TTC549 (cell line): ENCODE measurements around the gene RERE.
"Not testable (repeated sequence)": the region's sequence is repeated elsewhere in the genome, so short reads cannot be mapped to it uniquely, and the experiment has no call there.

Experiments used
- FAIRE-seq: peaks from 2 replicates; lab custom pipeline; 2012; peaks lifted over from hg19 to GRCh38; lab: Jason Lieb, UNC

RERE gene

DNA sequence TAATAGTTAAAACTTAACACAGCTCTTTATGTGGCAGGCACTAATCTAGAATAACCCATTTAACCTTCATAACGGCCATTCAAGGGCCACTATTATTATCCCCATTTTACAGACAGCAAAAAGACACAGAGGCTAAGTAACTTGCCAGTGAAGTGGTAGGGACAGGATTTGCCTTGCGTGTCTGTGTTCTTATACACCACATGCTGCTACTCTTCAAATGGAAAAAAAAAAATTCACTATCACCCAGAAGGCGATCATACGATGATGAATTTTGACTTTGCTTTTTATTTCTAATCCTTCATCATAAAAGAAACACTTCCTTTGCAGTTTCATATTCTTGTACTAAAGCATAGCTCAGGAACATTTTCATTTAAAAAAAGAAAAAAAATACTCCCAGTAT lies 65.5 kb downstream of the RERE start:
- FAIRE-seq = no peak

DNA sequence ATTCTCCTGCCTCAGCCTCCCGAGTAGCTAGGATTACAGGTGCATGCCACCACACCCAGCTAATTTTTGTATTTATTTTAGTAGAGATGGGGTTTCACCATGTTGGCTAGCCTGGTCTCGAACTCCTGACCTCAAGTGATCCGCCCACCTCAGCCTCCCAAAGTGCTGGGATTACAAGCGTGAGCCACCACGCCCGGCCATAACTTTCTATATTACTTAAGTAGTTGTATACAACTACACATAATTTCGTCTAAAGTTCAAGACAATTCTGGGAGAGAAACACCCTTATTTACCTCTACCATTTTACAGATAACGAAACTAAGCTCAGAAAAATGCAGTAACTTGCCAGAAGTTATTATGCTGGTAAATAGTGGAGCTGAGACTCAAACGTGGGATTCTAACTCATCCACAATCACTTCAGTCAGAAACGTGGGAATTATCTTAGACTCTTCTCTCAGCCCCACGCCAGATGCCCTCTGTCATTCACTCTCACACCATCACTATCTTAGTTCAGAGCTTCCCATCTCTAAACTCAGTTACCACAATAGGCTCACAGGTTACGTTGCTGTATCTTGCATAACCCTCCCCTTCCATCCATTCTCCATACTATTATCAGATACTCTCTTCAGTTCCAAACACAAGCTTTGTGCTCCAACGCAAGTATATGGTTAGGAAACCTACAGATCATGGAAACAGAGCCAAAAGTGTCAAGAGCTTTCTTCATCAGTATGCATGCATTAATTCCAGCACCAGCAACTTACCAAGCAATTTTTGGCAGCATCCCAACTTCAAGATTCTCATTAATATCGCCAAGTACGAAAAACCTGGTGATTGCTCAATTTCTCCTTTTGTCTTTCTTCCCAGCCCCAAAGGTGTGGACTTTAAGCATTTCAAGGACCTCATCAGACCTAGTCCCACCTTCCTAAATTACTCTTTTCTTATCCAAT lies 69.3 kb downstream of the RERE start:
- no peak for FAIRE-seq

DNA sequence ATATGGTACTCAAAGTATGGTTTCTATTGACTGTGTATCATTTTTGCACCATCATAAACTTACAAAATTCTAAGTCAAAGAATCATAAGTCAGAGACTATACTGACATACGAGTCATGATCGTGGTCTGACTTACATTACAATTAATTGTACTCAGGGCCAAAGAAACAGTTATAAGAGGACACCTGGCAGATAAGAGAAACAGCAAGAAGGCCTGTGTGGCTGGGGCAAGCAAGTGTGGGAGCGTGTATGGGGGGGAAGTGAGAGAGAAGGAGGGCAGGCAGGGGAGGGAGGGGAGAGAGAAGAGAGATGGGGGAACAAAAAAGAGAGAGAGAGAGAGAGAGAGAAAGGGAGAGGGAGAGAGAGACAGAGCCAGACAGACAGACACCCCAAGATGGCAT lies 70.9 kb downstream of the RERE start:
- no peak for FAIRE-seq

DNA sequence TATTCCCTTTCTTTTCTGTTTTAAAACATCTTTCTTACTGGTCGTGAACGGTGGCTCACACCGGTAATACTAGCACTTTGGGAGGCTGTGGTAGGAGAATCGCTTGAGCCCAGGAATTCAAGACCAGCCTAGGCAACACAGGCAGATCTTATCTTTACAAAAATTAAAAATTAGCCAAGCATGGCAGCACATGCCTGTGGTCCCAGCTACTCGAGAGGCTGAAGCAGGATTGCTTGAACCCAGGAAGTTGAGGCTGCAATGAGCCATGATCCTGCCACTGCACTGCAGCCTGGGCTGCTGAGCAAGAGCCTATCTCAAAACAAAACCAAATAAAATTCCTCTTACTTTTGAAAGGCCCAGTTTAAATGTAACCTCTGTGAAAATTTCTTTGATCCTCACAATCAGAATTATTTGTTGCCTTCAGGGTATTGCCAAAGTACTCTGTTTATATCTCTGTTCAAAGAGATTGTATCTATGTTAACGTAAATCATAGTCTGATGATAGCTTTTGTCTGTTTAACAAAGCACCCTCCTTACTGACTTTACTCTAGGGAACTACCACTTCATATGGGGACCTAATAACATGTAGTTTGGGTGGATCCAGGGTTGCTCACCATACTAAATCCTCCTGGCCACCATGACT lies 71.6 kb downstream of the RERE start:
- FAIRE-seq = no peak

DNA sequence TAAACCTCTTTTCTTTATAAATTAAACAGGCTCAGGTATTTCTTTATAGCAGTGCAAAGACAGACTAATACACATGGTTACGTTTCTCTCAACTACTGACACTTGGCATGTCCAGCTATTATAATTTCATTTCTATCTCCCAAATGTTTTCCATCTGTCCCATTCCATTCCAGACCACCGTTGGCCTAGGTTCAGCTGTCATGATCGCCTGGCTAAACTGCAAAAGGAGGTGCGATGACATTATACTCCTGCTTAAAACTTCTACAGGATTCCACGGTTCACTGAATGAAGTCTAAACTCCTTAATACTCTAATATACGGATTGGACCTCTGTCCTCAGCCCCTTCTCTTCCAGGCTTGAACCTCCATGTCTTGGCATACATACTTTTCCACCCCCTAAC lies 72.1 kb downstream of the RERE start:
- FAIRE-seq = no peak

DNA sequence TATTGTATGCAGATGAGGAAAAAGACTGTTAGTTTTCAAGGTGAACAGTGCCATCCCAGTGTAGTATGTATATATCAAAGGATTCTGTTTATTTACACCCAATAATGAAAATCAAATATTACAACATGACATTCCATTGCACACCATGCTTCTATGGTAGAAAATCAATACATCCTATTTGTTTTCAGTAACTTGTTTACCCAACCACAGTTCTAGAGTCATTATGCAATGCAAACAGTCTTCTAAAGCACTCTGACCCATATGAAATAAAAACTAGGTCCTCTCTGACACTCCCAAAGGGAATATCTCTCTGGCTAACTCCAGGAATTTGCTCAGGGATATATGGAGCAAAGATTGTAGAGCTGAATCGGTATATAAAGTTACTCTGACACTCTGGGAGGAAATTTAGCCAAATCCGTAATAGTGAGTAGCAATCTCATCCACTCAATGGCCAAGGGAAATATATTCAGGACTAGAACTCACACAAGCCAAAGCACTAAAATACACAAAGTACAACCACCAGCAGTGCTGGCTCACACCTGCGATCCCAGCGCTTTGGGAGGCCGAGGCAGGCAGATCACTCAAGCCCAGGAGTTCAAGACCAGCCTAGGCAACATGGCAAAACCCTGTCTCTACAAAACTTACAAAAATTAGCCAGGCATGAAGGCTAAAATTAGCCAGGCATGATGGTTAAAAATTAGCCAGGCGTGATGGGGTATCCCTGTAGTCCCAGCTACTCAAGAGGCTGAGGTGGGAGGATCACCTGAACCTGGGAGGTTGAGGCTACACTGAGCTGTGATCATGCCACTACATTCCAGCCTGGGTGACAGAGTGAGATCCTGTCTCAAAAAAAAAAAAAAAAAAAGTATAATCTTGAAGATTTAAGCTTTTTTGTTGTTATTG lies 75.2 kb downstream of the RERE start:
- FAIRE-seq = no peak

DNA sequence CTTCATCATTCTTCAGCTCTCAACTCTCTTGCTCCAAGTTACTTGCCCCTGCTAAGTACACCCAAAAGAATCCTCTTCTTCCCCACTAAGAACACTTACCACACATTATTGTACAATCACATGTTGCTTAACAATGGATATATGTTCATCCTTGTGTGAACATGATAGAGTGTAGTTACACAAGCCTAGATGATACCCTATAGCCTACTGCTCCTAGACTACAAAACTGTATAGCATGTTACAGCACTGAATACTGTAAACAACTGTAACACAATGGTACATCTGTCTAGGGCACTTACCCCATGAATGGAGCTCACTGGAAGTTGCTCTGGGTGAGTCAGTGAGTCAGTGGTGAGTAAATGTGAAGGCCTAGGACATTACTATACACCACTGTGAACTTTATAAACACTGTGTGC lies 77.4 kb downstream of the RERE start:
- FAIRE-seq = no peak

DNA sequence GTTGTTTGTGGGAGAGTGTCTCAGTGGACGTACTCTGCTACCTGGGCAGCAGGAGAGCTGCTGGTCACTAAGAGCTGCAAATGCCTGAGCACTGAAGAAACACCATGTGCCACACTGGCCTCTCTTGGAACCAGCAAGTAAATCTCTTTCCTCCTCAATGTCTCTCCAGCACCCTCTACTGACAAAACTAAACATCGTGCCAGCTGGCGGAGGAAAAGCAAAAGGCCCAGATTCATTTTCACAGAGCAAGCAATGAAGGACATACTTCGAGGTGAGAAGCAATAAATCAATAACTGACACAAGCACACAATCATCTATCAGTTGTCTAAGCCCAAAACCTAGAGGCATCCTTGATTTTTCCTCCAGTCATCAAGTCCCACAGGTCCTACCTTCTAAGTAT lies 78.1 kb downstream of the RERE start:
- no peak for FAIRE-seq

DNA sequence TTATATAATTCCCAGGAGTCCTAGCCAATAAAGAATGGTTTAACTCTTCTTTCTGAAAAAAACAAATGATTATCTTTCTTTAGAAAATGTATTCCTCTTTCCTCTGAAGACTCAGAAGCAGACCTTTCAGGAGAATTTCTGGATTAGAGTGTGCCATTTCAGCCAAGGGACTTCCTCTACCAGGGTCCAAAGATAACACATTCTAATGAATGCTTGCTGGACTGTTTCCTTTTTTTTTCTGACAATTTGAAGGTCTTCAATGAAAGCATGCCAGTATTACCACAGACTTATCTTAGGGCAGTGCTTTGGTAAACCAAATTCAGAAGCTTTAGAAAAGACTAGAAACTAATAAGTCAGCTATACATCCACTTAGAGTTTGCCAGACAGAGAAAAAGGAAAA lies 80.5 kb downstream of the RERE start:
- FAIRE-seq = no peak

DNA sequence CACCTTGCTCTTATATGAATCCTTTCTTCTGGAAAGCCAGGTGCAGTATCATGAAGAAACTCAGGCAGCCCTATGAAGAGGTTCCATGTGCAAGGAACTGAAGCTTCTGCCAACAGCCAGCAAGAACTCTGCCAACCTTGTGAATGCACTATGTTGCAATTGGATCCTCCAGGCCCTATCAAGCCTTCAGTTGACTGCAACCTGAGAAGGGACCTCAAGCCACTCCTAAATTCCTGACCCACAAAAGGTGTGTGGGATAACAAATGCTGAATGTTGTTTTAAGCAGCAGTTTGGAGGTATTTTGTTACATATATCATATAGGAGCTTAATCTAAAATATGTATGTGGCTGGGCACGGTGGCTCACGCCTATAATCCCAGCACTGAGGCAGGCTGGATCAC lies 84.0 kb downstream of the RERE start:
- no peak for FAIRE-seq

DNA sequence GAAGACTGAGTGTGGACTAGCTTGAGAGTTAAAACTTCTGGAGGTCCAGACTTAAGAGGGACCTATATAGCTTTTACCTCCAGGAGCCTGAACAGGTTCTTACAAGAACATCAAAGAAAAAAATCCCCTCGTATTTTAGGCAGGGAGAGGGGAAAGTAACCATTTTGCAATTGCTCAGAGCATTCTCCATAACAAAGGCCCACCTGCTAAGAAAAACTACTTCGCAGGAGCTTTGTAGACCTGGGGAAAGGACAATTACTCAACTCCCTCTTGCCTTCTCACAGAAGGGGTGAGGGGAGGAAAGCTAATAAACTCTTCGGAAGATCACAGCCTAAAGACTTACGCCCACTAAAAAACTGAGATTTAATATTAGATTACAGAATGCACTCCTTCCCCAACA lies 86.3 kb downstream of the RERE start:
- FAIRE-seq = no peak

DNA sequence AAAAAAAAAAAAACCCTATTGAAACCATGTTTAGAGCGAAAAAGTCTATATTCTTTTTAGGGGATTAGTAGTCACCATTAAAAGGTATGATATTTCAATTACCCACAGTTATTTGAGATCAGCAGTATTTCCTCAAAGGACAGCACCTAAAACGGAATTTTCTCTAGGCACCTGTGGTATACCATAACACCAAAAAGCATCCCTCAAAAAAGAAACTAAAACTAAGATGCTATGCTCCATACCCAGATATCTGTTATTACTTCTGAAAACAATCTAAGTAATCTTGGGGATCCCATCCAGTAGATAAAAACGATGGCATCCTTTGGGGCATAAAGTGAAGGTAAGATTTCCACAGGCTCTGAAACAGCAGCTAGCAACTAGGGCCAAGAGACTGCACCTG lies 89.0 kb downstream of the RERE start:
- FAIRE-seq = no peak

DNA sequence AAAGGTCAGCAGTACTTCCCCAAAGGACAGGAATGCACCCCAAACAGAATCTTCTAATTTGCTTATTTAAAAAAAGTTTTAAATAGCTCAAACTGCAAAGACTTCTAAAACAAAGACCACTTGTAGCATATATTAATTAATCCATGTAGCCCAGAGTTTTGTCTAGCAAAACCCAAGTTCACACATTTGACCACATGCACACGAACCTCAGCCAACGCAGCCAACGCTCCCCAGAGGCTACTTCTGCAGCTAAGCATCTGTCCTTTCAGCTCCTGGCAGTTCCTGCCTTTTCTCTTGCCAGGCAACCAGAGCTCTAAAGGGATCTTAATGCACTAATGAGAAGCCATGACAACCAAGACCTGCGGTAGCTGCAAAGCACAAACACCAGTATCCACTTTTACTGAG lies 89.6 kb downstream of the RERE start:
- FAIRE-seq = no peak

DNA sequence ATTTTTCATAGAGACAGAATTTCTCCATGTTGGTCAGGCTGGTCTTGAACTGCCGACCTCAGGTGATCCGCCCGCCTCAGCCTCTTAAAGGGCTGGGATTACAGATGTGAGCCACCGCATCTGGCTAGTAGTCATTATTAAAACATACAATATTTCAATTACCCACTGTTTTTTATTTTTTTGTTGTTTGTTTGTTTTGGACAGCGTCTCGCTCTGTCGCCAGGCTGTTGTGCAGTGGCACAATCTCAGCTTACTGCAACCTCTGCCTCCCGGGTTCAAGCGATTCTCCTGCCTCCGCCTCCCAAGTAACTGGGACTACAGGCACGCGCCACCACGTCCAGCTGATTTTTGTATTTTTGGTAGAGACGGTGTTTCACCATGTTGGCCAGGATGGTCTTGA lies 90.1 kb downstream of the RERE start:
- FAIRE-seq = not testable (repeated sequence)

DNA sequence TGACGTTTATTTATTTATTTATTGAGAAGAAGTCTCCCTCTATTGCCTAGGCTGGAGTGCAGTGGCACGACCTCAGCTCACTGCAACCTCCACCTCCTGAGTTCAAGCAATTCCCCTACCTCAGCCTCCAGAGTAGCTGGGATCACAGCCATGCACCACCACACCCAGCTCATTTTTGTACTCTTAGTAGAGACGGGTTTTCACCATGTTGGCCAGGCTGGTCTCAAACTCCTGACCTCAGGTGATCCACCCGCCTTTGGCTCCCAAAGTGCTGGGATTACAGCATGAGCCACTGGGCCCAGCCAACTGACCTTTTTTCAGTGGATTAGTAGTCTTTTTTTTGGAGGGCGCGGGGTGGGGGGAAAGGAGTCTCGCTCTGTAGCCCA lies 90.6 kb downstream of the RERE start:
- not testable (repeated sequence) for FAIRE-seq

DNA sequence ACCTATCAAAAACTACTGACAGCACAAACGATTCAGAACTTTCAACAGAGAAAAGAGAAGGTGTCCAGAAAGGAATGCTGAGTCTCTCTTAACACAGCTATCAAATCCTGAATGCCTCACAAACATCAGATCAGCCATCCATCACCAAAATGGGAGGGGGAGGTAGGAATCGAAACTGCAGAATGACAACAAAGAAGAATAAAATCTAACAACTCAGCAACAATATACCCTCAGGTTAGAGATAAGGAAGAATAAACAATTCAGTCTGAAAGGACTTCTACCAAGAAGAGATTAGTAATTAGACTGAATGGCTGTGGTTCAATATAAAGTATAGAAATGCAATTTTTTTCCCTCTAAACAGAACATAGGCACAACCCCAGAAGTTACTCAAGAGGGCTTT lies 94.4 kb downstream of the RERE start:
- FAIRE-seq = no peak

DNA sequence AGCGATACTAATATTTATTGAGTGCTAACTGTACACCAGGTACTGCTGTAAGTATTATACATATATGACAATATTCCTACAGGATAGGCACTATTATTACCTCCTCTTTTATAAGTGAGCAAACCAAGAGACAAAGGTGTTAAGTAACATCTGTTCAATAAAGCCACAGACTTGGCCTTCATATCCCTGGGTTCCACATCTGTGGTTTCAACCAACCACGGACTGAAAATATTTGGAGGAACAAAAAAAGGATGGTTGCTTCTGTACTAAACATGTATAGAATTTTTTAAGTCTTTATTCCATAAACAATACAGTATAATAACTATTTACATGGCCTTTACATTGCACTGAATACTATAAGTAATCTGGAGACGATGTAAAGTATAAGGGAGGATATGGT lies 95.1 kb downstream of the RERE start:
- FAIRE-seq = no peak

DNA sequence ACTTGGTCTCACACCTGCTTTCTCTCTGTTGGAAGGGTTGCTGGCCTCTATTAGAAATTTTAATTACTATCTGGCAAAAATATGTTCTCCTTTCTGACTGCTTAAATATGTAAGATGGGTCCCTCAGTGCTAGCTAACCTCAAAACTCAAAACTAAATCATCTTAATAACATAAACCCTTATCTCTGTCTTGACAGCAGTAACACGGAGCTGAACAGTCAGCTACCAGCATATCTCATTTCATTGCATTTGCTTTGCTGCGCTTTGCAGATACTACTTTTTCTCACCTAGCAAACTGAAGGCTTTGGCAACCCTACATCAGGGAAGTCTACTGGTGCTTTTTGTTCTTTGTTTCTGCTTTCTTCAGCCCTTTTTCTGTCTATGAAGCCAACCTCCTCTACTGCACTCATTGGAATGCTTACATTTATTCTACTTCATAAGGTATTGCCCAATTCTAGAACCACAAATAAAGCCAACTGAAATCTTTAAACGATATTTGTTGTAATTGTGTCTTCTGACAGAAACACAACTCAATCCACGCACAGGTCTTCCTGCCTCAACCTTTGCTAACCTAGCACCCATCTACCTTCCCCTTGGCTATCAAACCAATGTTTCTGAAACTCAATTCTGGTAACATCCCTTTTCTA lies 95.6 kb downstream of the RERE start:
- FAIRE-seq = no peak

DNA sequence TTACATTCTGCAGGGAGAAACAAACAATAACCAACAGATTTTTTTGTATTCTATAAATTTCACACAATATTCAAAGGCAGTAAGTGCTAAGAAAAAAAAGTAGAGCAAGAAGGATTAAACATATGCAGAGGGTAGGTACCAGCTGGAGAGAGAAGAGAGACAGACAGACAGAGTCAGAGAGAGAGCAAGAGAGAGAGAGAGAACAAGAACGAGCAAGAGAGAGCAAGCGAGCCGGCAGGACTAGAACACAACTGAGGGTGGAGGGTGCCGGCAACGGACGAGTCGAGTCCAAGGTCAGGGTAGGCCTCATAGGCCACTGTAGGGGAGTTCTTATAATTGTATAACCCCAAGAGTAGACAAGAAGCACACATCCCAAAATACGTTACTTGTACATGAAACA lies 97.1 kb downstream of the RERE start:
- FAIRE-seq = no peak

DNA sequence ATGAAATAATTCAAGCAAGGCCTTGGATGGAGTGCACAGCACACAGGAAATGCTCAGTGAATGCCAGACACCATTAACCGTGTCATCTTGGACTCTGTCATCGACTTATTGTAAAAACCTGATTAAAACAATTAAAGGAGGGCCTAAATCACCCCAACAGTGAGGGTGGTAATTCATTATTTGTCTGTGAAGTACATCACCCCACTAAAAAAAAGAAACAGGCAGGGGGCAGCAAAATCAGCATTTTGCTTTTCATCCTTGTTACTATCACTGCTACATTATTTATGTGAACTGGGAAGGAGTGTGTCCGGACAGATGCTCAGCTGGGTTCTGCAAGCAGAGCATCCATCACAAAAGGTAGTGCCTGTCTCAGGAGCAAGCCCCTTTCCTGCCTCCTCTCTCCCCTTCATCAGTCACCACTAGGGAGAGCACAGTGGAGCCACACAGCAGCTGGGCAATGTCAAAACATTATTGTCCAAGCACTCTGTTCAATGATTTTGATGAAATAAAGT lies 98.5 kb downstream of the RERE start:
- FAIRE-seq = no peak

DNA sequence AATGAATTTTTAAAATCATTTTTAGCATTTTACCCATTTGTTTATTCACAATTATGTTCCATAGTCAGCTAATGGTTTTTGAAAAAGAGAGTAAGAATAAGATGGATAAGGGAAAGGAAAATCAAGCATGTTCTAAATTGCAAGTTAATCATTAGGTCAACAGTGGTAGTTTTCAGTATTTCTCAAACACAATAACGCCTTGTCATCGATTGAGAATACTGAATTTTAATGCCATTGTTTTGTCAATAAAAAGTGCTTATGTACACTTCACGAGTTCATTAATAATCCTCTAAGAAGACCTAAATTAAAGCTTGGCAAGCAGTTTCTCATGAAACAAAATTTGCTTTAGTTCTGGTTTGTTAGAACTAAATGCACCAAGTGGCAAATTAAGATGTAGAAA lies 100.3 kb downstream of the RERE start:
- FAIRE-seq = no peak

DNA sequence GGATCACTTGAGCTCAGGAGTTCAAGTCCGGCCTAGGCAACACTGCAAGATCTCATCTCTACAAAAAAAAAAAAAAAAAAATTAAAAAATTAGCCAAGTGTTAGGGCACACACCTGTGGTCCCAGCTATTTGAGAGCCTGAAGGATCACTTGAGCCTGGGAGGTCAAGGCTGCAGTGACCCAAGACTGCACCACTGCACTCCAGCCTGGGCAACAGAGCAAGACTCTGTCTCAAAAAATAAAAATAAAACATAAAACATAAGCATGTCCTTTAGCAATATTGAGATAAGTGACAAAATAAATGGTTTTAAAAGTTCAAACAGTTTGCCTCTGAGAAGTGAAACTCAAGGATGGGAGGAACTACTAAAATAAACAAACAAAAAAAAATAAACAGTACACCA lies 101.2 kb downstream of the RERE start:
- FAIRE-seq = no peak
